Measurements from ENCODE around the gene HAS3. TPM values are rescaled to one million over a fixed set of nuclear protein-coding genes. Genes with fewer than 3 reads are reported as not detected.

HAS3 gene
- total and polyA plus RNA-seq, 11 donors = 0.21 to 2.0 (median 0.48) TPM

DNA sequence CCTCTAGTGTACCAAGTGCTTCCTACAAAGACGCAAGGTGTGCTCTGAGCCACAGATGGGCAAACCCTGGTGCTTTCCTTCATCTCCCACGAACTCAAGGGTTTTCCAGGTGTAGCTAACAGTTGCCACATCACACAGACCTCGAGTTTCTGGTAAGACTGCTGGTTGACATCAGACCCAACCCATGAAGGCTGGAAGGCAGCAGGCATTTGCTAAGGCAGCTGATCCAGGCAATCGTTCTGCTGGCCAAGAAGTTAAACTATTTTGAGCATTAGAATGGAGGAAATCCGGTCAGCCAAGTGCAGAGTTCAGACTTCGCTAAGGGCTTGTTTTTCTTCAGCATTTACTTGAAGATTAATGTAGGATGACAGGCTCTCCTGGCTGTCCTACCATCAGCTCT, 11.5 kb downstream of the HAS3 start:
- Histone ChIP-seq H3K36me3 (peaks cover 0 to 78% (median 58%) of the 10 kb centered on the region in 9 donors), H3K9me3 (no peaks in the 10 kb centered on the region), H3K27ac (peak overlapping the region in 6 of 12 donors; percentile 16 to 68 (median 46)), H3K4me1 (peaks cover 0 to 48% (median 22%) of the 10 kb centered on the region in 12 donors), H3K27me3 (no peaks in the 10 kb centered on the region), H3K4me3 (no peak overlapping the region)
- intact Hi-C loops (cut with DNase I) = loop anchor here in 4 of 10 donors (5.0 to 10.0 kb wide), 4 partner anchors 132 to 582 kb away; partner anchors contain the start of gene ZFP90 (in 1 of the 4)
- 48 to 64% (median 58%) methylated on average over 4 to 6 of the region's 6 CpGs for WGBS, 4 donors
- DNase-seq (no peak), ATAC-seq (peak in 1 of 4 donors; percentile 63)
- TF ChIP-seq POLR2A (IDR thresholded peaks at IDR 0.05) = no peak
- TF ChIP-seq, protein P1, sequence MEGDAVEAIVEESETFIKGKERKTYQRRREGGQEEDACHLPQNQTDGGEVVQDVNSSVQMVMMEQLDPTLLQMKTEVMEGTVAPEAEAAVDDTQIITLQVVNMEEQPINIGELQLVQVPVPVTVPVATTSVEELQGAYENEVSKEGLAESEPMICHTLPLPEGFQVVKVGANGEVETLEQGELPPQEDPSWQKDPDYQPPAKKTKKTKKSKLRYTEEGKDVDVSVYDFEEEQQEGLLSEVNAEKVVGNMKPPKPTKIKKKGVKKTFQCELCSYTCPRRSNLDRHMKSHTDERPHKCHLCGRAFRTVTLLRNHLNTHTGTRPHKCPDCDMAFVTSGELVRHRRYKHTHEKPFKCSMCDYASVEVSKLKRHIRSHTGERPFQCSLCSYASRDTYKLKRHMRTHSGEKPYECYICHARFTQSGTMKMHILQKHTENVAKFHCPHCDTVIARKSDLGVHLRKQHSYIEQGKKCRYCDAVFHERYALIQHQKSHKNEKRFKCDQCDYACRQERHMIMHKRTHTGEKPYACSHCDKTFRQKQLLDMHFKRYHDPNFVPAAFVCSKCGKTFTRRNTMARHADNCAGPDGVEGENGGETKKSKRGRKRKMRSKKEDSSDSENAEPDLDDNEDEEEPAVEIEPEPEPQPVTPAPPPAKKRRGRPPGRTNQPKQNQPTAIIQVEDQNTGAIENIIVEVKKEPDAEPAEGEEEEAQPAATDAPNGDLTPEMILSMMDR (IDR thresholded peaks at IDR 0.05) = no peak

DNA sequence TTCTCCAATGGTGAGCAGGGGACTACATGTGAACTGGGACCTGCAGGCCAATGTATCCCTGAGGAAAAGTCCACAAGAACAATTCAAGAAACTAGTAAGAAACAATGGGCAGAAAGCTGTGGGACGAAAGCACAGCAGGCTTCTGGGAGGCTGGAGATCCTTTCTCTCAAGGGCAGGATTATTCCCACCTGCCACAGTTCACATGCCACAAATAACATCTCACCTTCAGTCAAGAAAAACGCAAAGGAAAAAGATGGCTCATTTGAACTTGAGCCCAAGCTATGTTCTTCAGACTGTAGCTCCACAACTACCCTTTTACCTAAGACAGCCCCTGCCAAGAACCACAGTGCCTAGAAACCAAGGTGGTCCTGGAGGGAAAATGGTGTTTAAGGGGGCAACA, 13.0 kb downstream of the HAS3 start:
- 89 to 98% (median 93%) methylated on average over 2 of the region's 2 CpGs for WGBS, 4 donors
- no peak for TF ChIP-seq POLR2A (IDR thresholded peaks at IDR 0.05)
- TF ChIP-seq, protein P1 (IDR thresholded peaks at IDR 0.05) = no peak
- H3K36me3 ChIP-seq = peaks cover 0 to 76% (median 58%) of the 10 kb centered on the region in 9 donors
- peaks cover 0 to 38% (median 19%) of the 10 kb centered on the region in 12 donors for H3K4me1 ChIP-seq
- H3K27me3 ChIP-seq = no peaks in the 10 kb centered on the region
- H3K4me3 ChIP-seq = no peak overlapping the region
- intact Hi-C loops (cut with DNase I) = loop anchor here in 4 of 10 donors (5.0 to 10.0 kb wide), 4 partner anchors 134 to 584 kb away; partner anchors contain the start of gene ZFP90 (in 1 of the 4)
- no peak for DNase-seq
- ATAC-seq = no peak
- H3K27ac ChIP-seq = peak overlapping the region in 1 of 12 donors; percentile 55
- H3K9me3 ChIP-seq = no peaks in the 10 kb centered on the region

DNA sequence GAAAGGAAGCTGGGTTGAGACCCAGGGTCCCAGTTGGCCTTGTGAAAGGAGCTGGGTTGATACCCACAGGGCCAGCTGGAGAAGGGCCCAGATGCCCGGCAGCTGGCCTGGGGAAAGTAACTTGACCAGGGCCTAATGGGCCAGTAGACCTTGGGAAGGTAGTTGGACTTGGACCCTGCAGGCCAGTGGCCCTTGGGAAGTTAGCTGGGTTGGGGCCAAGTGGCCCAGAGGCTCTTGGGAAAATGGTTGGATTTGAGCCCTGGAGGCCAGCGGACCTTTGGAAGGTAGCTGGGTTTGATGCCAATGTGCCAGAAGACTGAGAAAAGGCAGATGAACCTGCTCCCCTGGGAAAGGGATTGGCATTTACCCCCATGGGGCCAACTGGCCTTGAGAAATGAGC, 13.5 kb downstream of the HAS3 start:
- peaks cover 0 to 38% (median 19%) of the 10 kb centered on the region in 12 donors for H3K4me1 ChIP-seq
- peaks cover 0 to 73% (median 55%) of the 10 kb centered on the region in 9 donors for H3K36me3 ChIP-seq
- DNase-seq (no peak), ATAC-seq (no peak)
- no peak for TF ChIP-seq POLR2A (IDR thresholded peaks at IDR 0.05)
- TF ChIP-seq, protein P1 (IDR thresholded peaks at IDR 0.05) = no peak
- WGBS, 4 donors = 83 to 89% (median 87%) methylated on average over 1 to 2 of the region's 2 CpGs
- no peaks in the 10 kb centered on the region for H3K27me3 ChIP-seq
- intact Hi-C loops (cut with DNase I) = loop anchor here in 4 of 10 donors (5.0 to 10.0 kb wide), 4 partner anchors 134 to 584 kb away; partner anchors contain the start of gene ZFP90 (in 1 of the 4)
- H3K9me3 ChIP-seq = no peaks in the 10 kb centered on the region
- H3K27ac ChIP-seq = no peak overlapping the region
- H3K4me3 ChIP-seq = no peak overlapping the region

DNA sequence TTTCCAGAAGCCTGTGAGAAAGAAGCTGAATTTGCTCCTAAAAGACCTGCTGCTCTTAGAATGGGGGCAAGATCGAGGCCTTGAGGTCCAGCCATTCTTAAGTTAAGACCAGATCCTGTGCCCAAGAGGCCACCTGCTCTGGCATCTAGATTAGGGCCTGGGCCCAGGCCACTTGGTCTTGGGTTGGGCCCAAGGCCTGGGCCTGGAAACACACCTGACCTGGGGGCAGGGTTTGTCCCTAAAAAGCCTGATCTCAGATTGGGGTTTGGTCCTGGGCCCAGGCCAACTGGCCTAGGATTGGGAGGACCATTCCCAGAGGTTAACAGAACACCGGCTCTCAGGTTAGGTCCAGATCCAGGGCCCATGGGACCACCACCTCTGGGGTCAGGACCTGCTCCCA, 14.1 kb downstream of the HAS3 start:
- intact Hi-C loops (cut with DNase I) = loop anchor here in 4 of 10 donors (5.0 to 10.0 kb wide), 4 partner anchors 135 to 585 kb away; partner anchors contain the start of gene ZFP90 (in 1 of the 4)
- DNase-seq (no peak), ATAC-seq (no peak)
- TF ChIP-seq, protein P1 (IDR thresholded peaks at IDR 0.05) = no peak
- no peak for TF ChIP-seq POLR2A (IDR thresholded peaks at IDR 0.05)
- Histone ChIP-seq H3K27ac (no peak overlapping the region), H3K4me3 (no peak overlapping the region), H3K4me1 (peaks cover 0 to 38% (median 19%) of the 10 kb centered on the region in 12 donors), H3K27me3 (no peaks in the 10 kb centered on the region), H3K9me3 (no peaks in the 10 kb centered on the region), H3K36me3 (peaks cover 0 to 72% (median 50%) of the 10 kb centered on the region in 9 donors)
- WGBS, 4 donors = 95 to 100% (median 99%) methylated on average over 1 to 2 of the region's 2 CpGs

All from heart left ventricle (tissue), 16 donors.